Liver (tissue), 9 donors: Measurements from ENCODE around the gene ZNF836. TPM values are rescaled to one million over a fixed set of nuclear protein-coding genes. Genes with fewer than 3 reads are reported as not detected.
A peak's percentile ranks its signal among the peaks of the same experiment; 100 is the strongest.

Experiments used
- DNase-seq: peaks from one replicate; pipeline ENCODE4 v3.0.0-alpha.2; 2017; ENCODE audit warnings: low spot score
- H3K27ac ChIP-seq, 2 donors: one replicate each; pipeline ENCODE4 v1.7.0; 2013; ENCODE audit warnings: inconsistent platforms in 2 of 2, low read length in 2 of 2, control low read depth in 1 of 2, low read depth in 1 of 2, mild to moderate bottlenecking in 1 of 2
- H3K27me3 ChIP-seq, 4 donors: one replicate each; pipeline versions ENCODE4 v1.6.1 to v1.7.0; 2013; ENCODE audit warnings: low read length in 3 of 4, inconsistent platforms in 1 of 4, mild to moderate bottlenecking in 1 of 4, moderate library complexity in 1 of 4; ENCODE audit not compliant: control insufficient read depth in 4 of 4, insufficient read depth in 4 of 4
- H3K36me3 ChIP-seq, 4 donors: one replicate each; pipeline versions ENCODE4 v1.6.1 to v1.7.0; 2013; ENCODE audit warnings: low read length in 3 of 4, mild to moderate bottlenecking in 3 of 4, low read depth in 1 of 4, moderate library complexity in 1 of 4; ENCODE audit not compliant: control insufficient read depth in 4 of 4, insufficient read depth in 3 of 4
- H3K4me1 ChIP-seq, 4 donors: one replicate each; pipeline versions ENCODE4 v1.6.1 to v1.7.0; 2013; ENCODE audit warnings: low read length in 3 of 4, mild to moderate bottlenecking in 3 of 4, moderate library complexity in 1 of 4; ENCODE audit not compliant: control insufficient read depth in 4 of 4, insufficient read depth in 4 of 4
- H3K4me3 ChIP-seq, 3 donors: one replicate each; pipeline versions ENCODE4 v1.6.1 to v1.7.0; 2013; ENCODE audit warnings: low read length in 3 of 3, control low read depth in 1 of 3, low read depth in 1 of 3, mild to moderate bottlenecking in 1 of 3
- H3K9ac ChIP-seq, 2 donors: one replicate each; pipeline ENCODE4 v1.7.0; 2013; ENCODE audit warnings: low read length in 2 of 2, mild to moderate bottlenecking in 2 of 2, moderate library complexity in 2 of 2, control low read depth in 1 of 2, low read depth in 1 of 2
- H3K9me3 ChIP-seq, 4 donors: one replicate each; pipeline versions ENCODE4 v1.6.1 to v1.7.0; 2013; ENCODE audit warnings: low read length in 3 of 4; ENCODE audit not compliant: control insufficient read depth in 4 of 4
- EGR1 ChIP-seq, 2 donors: IDR thresholded peaks; 2 replicates each; pipeline ENCODE4 v1.6.1; 2016 to 2018; ENCODE audit warnings: antibody characterized with exemption in 2 of 2, low read depth in 2 of 2
- FOXA1 ChIP-seq: IDR thresholded peaks from 2 replicates; pipeline ENCODE4 v1.6.1; 2016; ENCODE audit warnings: antibody characterized with exemption
- FOXA2 ChIP-seq: IDR thresholded peaks from 2 replicates; pipeline ENCODE4 v1.6.1; 2016; ENCODE audit warnings: antibody characterized with exemption
- GABPA ChIP-seq, 2 donors: IDR thresholded peaks in 1 of 2; conservative IDR thresholded peaks in 1 of 2; 2 replicates each; pipeline ENCODE4 v1.6.1; 2016; ENCODE audit warnings: antibody characterized with exemption in 2 of 2, mild to moderate bottlenecking in 1 of 2, moderate library complexity in 1 of 2
- HNF4G ChIP-seq: IDR thresholded peaks from 2 replicates; pipeline ENCODE4 v1.6.1; 2016; ENCODE audit warnings: antibody characterized with exemption
- JUND ChIP-seq, 2 donors: IDR thresholded peaks; 2 replicates each; pipeline ENCODE4 v1.6.1; 2016; ENCODE audit warnings: antibody characterized with exemption in 2 of 2
- NR2F2 ChIP-seq: IDR thresholded peaks from 2 replicates; pipeline ENCODE4 v1.6.1; 2016; ENCODE audit warnings: antibody characterized with exemption
- RAD21 ChIP-seq, 2 donors: IDR thresholded peaks; 2 replicates each; pipeline ENCODE4 v1.6.1; 2016; ENCODE audit warnings: antibody characterized with exemption in 2 of 2, mild to moderate bottlenecking in 2 of 2
- RXRA ChIP-seq, 2 donors: IDR thresholded peaks; 2 replicates each; pipeline ENCODE4 v1.6.1; 2017 to 2018; ENCODE audit warnings: antibody characterized with exemption in 2 of 2, mild to moderate bottlenecking in 1 of 2
- SP1 ChIP-seq: IDR thresholded peaks from 2 replicates; pipeline ENCODE4 v1.6.1; 2018; ENCODE audit warnings: antibody characterized with exemption, mild to moderate bottlenecking
- WGBS: extraction: QIAGEN DNeasy Blood & Tissue Kit; methylation state at CpG from one replicate; pipeline ENCODE4 v1.1.7; 2013; 5-methylcytosine and 5-hydroxymethylcytosine counted together
- polyA plus RNA-seq, 2 donors: library from polyadenylated mRNA; stranded (reverse) in 1 of 2; unstranded in 1 of 2; fragments of 200-250 nt in 1 of 2; fragments of >200 nt in 1 of 2; fragmentation: Nextera tagmentation in 1 of 2; extraction: Ambion mirVana in 1 of 2; gene quantifications; one replicate each; pipeline versions ENCODE4 v1.2.1 to v1.2.3, GENCODE V29; 2013 to 2015
- total RNA-seq, 2 donors: library from RNA; depleted of rRNA; stranded (reverse); fragments of >200 nt; gene quantifications; one replicate each; pipeline ENCODE4 v1.2.3, GENCODE V29; 2014
- TF ChIP-seq, protein P1 (sequence below): IDR thresholded peaks from 2 replicates; pipeline ENCODE4 v1.6.1; 2016; ENCODE audit warnings: antibody characterized with exemption, mild to moderate bottlenecking
- TF ChIP-seq, protein P2 (sequence below): IDR thresholded peaks from 2 replicates; pipeline ENCODE4 v1.6.1; 2016; ENCODE audit warnings: antibody characterized with exemption
- TF ChIP-seq, protein P3 (sequence below): IDR thresholded peaks from 2 replicates; pipeline ENCODE4 v1.6.1; 2016; ENCODE audit warnings: antibody characterized with exemption
- TF ChIP-seq, protein P4 (sequence below): IDR thresholded peaks from 2 replicates; pipeline ENCODE4 v1.6.1; 2016; ENCODE audit warnings: antibody characterized with exemption
- TF ChIP-seq, protein P5 (sequence below): fragments of 150-350 bp; IDR thresholded peaks from 2 replicates; pipeline ENCODE4 v1.5.1; 2017; ENCODE audit warnings: improper control_type of control experiment, low read depth, low read length; ENCODE audit not compliant: missing input control
- donor health status: healthy.
- donor health status: healthy.
- donor health status: healthy.
- donor health status: healthy.
- donor health status: healthy.

ZNF836 gene
- total and polyA plus RNA-seq, 4 donors, result 0.85 to 3.1 (median 1.8) TPM

DNA sequence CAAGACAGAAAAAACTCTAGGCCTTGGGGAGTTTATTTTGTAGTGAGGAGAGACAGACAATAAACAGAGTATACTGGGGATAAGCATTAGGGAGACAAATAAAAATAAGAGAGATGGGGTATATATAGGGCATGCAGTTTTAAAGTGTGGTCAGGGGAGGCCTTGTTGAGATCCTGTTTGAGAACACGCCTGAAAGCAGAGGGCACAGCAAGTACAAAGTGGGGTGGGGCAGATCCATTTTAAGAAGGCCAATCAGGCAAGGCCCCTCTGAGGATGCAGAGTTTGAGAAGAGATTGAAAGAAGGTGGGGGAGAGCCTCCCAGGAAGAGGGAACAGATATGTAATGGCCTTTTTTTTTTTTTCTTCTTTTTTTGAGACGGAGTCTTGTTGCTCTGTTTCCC, 20.5 kb upstream of the ZNF836 start (continued):
- TF ChIP-seq, protein P1, sequence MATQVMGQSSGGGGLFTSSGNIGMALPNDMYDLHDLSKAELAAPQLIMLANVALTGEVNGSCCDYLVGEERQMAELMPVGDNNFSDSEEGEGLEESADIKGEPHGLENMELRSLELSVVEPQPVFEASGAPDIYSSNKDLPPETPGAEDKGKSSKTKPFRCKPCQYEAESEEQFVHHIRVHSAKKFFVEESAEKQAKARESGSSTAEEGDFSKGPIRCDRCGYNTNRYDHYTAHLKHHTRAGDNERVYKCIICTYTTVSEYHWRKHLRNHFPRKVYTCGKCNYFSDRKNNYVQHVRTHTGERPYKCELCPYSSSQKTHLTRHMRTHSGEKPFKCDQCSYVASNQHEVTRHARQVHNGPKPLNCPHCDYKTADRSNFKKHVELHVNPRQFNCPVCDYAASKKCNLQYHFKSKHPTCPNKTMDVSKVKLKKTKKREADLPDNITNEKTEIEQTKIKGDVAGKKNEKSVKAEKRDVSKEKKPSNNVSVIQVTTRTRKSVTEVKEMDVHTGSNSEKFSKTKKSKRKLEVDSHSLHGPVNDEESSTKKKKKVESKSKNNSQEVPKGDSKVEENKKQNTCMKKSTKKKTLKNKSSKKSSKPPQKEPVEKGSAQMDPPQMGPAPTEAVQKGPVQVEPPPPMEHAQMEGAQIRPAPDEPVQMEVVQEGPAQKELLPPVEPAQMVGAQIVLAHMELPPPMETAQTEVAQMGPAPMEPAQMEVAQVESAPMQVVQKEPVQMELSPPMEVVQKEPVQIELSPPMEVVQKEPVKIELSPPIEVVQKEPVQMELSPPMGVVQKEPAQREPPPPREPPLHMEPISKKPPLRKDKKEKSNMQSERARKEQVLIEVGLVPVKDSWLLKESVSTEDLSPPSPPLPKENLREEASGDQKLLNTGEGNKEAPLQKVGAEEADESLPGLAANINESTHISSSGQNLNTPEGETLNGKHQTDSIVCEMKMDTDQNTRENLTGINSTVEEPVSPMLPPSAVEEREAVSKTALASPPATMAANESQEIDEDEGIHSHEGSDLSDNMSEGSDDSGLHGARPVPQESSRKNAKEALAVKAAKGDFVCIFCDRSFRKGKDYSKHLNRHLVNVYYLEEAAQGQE, result no peak
- TF ChIP-seq NR2F2 (no peak), RAD21 (IDR thresholded peaks at IDR 0.05) (no peak), GABPA (IDR thresholded peaks at IDR 0.05 in 1 of 2, conservative IDR thresholded peaks at IDR 0.05 in 1 of 2) (no peak), FOXA1 (no peak)
- TF ChIP-seq, protein P2, sequence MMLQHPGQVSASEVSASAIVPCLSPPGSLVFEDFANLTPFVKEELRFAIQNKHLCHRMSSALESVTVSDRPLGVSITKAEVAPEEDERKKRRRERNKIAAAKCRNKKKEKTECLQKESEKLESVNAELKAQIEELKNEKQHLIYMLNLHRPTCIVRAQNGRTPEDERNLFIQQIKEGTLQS, result no peak

DNA sequence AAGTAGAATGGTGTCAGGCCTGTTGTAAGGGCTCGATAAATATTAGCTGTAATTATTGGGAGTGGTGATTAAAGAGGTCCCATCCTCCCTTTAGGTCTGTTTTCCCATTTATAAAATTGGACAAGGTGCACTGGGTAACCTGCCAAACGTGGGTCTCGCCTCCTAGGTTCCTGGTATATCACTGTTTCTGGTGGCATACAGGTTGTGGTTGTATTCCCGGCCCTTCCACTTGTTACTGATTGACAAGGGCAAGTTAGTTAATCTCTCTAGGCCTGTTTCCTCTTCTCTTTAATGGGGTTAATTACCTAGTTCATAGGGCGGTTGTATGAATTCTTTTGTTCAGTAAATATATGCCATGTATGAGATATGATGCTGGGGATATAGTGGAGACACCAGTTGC, 20.0 kb upstream of the ZNF836 start:
- H3K4me3 ChIP-seq, result peak overlapping the region; percentile 82 to 94 (median 89)
- no peaks in the 10 kb centered on the region for H3K9me3 ChIP-seq
- TF ChIP-seq, protein P3, sequence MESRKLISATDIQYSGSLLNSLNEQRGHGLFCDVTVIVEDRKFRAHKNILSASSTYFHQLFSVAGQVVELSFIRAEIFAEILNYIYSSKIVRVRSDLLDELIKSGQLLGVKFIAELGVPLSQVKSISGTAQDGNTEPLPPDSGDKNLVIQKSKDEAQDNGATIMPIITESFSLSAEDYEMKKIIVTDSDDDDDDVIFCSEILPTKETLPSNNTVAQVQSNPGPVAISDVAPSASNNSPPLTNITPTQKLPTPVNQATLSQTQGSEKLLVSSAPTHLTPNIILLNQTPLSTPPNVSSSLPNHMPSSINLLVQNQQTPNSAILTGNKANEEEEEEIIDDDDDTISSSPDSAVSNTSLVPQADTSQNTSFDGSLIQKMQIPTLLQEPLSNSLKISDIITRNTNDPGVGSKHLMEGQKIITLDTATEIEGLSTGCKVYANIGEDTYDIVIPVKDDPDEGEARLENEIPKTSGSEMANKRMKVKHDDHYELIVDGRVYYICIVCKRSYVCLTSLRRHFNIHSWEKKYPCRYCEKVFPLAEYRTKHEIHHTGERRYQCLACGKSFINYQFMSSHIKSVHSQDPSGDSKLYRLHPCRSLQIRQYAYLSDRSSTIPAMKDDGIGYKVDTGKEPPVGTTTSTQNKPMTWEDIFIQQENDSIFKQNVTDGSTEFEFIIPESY, result no peak
- TF ChIP-seq, protein P2, result no peak
- TF ChIP-seq FOXA1 (no peak), FOXA2 (no peak), RXRA (IDR thresholded peaks at IDR 0.05) (no peak), HNF4G (no peak), SP1 (no peak), EGR1 (IDR thresholded peaks at IDR 0.05; ENCODE audit: low read depth in 2 of 2) (no peak), NR2F2 (no peak), JUND (IDR thresholded peaks at IDR 0.05) (no peak)
- TF ChIP-seq, protein P4, sequence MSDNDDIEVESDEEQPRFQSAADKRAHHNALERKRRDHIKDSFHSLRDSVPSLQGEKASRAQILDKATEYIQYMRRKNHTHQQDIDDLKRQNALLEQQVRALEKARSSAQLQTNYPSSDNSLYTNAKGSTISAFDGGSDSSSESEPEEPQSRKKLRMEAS, result no peak
- TF ChIP-seq, protein P1, result no peak
- TF ChIP-seq, protein P5, sequence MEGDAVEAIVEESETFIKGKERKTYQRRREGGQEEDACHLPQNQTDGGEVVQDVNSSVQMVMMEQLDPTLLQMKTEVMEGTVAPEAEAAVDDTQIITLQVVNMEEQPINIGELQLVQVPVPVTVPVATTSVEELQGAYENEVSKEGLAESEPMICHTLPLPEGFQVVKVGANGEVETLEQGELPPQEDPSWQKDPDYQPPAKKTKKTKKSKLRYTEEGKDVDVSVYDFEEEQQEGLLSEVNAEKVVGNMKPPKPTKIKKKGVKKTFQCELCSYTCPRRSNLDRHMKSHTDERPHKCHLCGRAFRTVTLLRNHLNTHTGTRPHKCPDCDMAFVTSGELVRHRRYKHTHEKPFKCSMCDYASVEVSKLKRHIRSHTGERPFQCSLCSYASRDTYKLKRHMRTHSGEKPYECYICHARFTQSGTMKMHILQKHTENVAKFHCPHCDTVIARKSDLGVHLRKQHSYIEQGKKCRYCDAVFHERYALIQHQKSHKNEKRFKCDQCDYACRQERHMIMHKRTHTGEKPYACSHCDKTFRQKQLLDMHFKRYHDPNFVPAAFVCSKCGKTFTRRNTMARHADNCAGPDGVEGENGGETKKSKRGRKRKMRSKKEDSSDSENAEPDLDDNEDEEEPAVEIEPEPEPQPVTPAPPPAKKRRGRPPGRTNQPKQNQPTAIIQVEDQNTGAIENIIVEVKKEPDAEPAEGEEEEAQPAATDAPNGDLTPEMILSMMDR, result no peak
- no peak overlapping the region for H3K27ac ChIP-seq
- no peaks in the 10 kb centered on the region for H3K27me3 ChIP-seq
- peak overlapping the region in 1 of 2 donors; percentile 91 for H3K9ac ChIP-seq
- H3K36me3 ChIP-seq, result peaks cover 0 to 17% (median 13%) of the 10 kb centered on the region in 4 donors
- peaks cover 4 to 33% (median 24%) of the 10 kb centered on the region in 4 donors for H3K4me1 ChIP-seq
- DNase-seq, result no peak
- WGBS, result 53% methylated on average over 5 of the region's 5 CpGs
